ENCODE results near the gene KMO. TPM values are rescaled to one million over a fixed set of nuclear protein-coding genes. Genes with fewer than 3 reads are reported as not detected.

The KMO gene
- total RNA-seq, 1 donor from 2014 or later, result 19.0 TPM

DNA sequence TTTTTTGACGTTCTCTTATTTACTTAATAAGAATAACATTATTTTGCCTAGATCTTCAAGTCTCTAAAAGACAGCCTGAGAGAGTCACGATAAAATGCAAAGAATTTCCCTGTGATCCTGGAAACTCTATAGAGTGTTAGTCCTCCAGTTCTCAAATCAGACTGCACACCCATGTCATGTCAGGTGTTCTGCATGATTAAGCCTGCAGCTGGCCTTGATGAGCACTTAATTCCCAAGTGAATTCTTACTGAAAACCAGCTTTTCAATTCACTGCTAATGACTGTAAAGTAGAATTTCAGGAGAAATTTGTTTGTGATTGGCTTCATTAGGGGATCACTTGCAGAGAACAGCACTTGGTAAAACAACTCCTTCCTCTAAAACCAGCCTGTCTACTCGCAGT is 66.1 kb downstream of the KMO start:
- DNase-seq (no peak), ATAC-seq (no peak)
- H3K27me3 ChIP-seq, result no peaks in the 10 kb centered on the region
- H3K4me1 ChIP-seq, result no peaks in the 10 kb centered on the region
- no peaks in the 10 kb centered on the region for H3K9me3 ChIP-seq
- TF ChIP-seq, protein P1, sequence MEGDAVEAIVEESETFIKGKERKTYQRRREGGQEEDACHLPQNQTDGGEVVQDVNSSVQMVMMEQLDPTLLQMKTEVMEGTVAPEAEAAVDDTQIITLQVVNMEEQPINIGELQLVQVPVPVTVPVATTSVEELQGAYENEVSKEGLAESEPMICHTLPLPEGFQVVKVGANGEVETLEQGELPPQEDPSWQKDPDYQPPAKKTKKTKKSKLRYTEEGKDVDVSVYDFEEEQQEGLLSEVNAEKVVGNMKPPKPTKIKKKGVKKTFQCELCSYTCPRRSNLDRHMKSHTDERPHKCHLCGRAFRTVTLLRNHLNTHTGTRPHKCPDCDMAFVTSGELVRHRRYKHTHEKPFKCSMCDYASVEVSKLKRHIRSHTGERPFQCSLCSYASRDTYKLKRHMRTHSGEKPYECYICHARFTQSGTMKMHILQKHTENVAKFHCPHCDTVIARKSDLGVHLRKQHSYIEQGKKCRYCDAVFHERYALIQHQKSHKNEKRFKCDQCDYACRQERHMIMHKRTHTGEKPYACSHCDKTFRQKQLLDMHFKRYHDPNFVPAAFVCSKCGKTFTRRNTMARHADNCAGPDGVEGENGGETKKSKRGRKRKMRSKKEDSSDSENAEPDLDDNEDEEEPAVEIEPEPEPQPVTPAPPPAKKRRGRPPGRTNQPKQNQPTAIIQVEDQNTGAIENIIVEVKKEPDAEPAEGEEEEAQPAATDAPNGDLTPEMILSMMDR (IDR thresholded peaks at IDR 0.05), result no peak
- intact Hi-C loops (cut with DNase I), result no loop called here
- no peak overlapping the region for H3K27ac ChIP-seq
- H3K36me3 ChIP-seq, result no peaks in the 10 kb centered on the region
- H3K4me3 ChIP-seq, result no peak overlapping the region

DNA sequence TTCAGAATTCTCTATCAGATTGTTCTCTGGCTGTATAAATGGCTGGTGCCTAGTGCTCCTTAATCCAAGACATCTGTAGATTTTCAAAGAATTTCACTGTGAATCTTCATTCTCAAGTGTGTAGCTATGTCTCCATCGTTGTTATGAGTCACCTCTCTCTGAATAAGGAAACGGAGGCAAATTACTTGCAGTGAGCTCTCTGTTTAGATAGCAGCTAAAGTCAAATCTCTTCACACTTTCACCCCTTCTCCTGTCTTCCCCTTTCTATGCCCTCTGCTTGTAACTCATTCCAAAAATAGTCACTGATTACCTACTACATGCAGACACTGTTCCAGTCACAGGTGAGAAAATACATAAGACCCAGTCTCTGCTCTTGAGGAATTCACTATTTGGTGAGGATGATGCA is 68.3 kb downstream of the KMO start:
- intact Hi-C loops (cut with DNase I), result no loop called here
- no peaks in the 10 kb centered on the region for H3K9me3 ChIP-seq

DNA sequence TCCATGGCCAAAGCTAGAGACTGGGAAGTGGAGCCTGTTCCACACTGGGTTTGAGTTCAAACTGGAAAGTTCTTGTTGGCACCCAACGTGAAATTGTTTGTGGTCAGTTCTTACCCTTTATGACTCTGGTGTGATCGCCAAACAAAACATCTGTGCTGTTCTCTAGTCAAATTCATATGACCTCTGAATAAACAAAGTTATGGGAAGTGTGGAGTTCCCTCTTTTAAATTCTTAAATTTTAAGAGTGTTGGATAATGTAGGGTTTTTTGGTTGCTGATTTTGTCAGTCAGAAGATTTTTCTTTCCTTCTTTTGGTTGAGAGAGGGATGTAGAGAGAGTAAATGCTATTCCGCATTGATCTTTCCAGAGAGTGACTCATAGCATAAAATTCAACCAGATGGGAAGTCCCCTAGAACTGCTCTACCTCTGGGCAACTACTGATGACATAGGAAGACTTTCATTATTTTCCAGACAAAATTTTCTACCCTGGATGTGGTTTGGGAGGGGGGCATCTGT is 71.6 kb downstream of the KMO start:
- H3K27me3 ChIP-seq, result no peaks in the 10 kb centered on the region
- H3K4me1 ChIP-seq, result no peaks in the 10 kb centered on the region
- no peak overlapping the region for H3K4me3 ChIP-seq
- no peaks in the 10 kb centered on the region for H3K9me3 ChIP-seq
- TF ChIP-seq, protein P1 (IDR thresholded peaks at IDR 0.05), result no peak
- H3K36me3 ChIP-seq, result no peaks in the 10 kb centered on the region
- intact Hi-C loops (cut with DNase I), result no loop called here
- DNase-seq, result no peak
- H3K27ac ChIP-seq, result peak overlapping the region; percentile 2
- peak; percentile 86 for ATAC-seq

More for the DNA sequence above, 68.3 kb downstream of the KMO start:
- Histone ChIP-seq H3K36me3 (no peaks in the 10 kb centered on the region), H3K27ac (no peak overlapping the region), H3K4me1 (no peaks in the 10 kb centered on the region), H3K4me3 (no peak overlapping the region), H3K27me3 (no peaks in the 10 kb centered on the region)
- ATAC-seq (no peak), DNase-seq (no peak)
- TF ChIP-seq, protein P1 (IDR thresholded peaks at IDR 0.05), result no peak

DNA sequence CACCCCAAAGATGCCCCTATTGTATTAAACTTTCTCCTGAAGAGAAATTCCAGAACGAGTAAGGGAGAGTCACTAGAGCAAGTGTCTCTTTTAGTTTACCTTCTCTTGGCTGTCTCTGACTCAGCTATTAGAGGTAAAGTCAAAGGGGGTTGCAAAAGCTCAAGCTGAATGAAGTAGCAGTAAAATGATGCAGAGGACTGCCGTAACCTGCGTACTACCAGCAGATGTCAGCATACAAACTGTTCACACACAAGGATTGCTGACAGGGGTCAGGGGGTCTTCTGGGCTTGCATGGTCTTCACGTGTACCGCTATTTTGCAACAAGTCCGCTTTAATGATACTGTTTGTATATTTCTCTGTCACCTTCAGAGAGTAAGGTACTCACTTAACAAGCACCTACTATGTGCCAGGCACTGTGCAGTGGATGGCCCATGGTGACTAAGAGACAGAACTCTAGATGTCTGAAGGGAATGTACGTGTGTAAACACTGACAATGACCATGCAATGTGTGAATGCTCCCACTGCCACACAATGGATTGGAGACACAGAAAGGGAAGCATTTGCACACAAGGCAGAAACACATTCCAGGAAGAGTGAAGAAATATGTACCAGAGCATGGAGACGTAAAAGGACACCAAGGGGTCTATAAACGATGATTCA is 73.1 kb downstream of the KMO start:
- intact Hi-C loops (cut with DNase I), result no loop called here
- ATAC-seq (peak; percentile 45), DNase-seq (no peak)
- Histone ChIP-seq H3K4me3 (no peak overlapping the region), H3K27ac (no peak overlapping the region), H3K9me3 (no peaks in the 10 kb centered on the region), H3K36me3 (no peaks in the 10 kb centered on the region), H3K27me3 (no peaks in the 10 kb centered on the region), H3K4me1 (peaks cover 8% of the 10 kb centered on the region)
- TF ChIP-seq, protein P1 (IDR thresholded peaks at IDR 0.05), result peak; percentile 8

DNA sequence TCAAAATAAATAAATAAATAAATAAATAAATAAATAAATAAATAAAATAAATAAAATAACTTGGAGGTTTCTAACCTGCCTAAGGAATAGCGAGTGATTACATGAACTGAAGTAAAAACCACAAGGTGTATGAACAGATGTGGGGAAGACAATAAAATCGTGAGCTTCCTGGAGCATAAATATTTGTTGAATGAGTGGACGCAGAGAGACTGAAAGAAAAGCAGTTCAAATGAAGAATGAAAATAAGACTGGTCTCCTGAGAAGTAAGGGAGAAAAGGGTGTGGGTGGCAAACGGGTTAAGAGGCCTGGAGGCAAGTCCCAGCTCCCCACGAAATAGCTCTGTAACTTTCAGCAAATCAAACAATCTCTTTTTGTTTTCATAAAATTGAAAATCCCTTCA is 74.4 kb downstream of the KMO start:
- no peak overlapping the region for H3K4me3 ChIP-seq
- no peaks in the 10 kb centered on the region for H3K27me3 ChIP-seq
- TF ChIP-seq, protein P1 (IDR thresholded peaks at IDR 0.05), result no peak
- H3K9me3 ChIP-seq, result no peaks in the 10 kb centered on the region
- no peak for ATAC-seq
- intact Hi-C loops (cut with DNase I), result no loop called here
- no peak overlapping the region for H3K27ac ChIP-seq
- no peaks in the 10 kb centered on the region for H3K36me3 ChIP-seq
- H3K4me1 ChIP-seq, result peaks cover 21% of the 10 kb centered on the region
- DNase-seq, result no peak

Measured in upper lobe of right lung (tissue), 1 donor.